GM21526 (cell line): ENCODE measurements around the gene ZNF512B.
A peak's percentile ranks its signal among the peaks of the same experiment; 100 is the strongest.
"Not testable (repeated sequence)": the region's sequence is repeated elsewhere in the genome, so short reads cannot be mapped to it uniquely, and the experiment has no call there.

ENCODE experiments used
- ATAC-seq: cut with Tn5 transposase; IDR thresholded peaks from one replicate; pipeline ENCODE4 v1.9.1; 2021; ENCODE audit warnings: moderate library complexity; ENCODE audit not compliant: unreplicated experiment, low FRiP score

ZNF512B gene

DNA sequence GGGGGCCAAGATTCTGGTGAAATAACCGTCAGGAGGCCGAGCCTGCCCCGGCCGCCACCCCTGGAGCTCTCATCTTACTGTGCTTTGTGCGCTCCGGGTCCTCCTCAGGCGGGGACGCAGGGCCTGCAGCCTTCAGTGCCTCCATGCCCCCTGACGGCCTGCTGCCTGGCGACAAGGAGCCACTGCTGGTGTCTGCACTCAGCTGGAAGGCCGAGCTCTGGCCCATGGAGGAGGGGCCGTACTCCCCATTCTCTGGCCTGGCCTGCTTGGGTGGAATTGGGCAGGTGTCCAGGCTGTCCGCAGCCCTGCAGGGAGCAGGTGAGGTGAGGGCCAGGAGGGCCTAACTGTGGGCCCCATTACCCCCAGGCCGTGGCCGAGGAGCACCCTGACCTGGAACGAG, 5.3 kb downstream of the ZNF512B start:
- ATAC-seq: no peak

- ATAC-seq: no peak
Measured at GRCh38 chr20:63963784-63964301, 5.9 kb downstream of the ZNF512B start.

- no peak for ATAC-seq
Measured at GRCh38 chr20:63963348-63963741, 6.4 kb downstream of the ZNF512B start.

DNA sequence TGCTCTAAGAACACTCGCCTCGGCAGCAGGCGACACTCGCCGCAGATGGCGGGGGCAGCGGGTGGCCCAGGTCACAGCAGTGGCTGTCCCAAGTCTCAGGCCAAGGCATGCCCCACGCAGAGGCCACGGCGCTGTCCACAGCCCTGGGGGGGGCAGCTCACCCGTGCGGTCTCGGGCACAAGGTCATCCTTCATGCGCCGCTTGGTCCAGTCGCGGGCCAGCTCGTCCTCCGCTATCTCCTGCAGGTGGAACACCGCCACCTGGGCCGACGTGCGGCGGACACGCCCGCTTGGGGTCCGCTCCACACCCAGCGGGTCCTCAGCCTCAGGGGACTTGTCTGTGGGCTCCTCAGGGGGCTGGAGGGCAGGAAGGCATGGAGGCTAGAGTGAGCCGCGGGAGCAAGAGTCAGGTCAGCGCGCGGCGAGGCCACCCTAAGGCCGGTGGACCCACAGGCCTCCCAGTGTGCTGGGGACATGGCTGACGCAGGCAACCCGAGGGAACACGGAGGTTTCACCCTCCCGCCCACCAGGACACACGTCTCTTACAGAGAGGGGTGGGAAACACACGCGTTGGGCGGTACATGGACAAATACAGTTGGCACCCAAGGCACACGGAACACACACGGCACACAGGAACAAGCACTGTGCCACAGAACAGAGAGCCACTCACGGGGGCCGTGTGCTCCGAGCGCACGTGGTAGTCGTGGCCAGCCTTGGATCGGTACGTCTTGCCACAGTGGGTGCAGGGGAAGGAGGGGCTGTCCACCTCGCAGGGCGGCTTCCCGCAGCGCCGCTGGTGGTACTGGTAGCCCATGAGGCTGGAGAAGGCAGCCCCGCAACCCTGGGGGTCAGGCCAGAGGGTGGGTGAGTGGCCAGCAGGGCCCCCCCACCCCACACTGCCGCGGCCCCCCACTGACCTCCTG, 7.0 kb downstream of the ZNF512B start:
- no peak for ATAC-seq

DNA sequence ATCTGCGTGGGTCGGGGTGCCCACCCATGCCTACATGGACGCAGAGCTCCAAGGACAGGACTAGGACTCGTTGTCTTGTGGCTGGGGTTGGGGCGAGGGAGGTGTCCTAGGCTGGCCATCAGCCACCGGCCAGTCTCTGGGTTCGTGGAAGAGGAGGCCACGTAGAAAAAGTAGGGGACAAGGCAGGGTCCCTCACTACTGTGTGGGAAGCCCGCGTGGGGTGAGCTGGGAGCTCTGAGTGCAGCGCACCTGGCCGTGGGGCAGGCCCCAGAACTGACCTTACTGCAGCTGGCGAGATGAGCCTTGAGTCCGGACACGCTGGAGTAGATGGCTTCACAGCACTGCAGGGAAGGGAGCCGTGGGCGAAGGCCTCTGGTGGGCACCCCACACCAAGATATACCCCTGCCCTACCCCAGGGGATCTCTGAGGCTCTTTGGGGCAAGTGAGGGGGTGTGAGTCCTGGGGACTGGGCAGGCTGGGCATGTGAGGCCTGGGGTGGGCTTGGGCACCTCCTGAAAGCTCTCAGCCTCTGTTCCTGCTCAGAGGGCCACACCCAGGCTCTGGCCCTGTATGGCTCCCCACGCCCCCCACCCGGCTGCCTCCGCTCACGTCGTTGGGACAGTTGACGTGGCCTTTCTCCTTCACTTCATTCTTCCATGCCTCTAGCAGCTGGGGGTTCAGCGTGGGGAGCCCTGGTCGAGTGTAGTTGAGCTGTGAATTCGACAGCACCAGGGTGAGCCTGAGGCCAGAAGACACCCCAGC, 7.9 kb downstream of the ZNF512B start:
- no peak for ATAC-seq

DNA sequence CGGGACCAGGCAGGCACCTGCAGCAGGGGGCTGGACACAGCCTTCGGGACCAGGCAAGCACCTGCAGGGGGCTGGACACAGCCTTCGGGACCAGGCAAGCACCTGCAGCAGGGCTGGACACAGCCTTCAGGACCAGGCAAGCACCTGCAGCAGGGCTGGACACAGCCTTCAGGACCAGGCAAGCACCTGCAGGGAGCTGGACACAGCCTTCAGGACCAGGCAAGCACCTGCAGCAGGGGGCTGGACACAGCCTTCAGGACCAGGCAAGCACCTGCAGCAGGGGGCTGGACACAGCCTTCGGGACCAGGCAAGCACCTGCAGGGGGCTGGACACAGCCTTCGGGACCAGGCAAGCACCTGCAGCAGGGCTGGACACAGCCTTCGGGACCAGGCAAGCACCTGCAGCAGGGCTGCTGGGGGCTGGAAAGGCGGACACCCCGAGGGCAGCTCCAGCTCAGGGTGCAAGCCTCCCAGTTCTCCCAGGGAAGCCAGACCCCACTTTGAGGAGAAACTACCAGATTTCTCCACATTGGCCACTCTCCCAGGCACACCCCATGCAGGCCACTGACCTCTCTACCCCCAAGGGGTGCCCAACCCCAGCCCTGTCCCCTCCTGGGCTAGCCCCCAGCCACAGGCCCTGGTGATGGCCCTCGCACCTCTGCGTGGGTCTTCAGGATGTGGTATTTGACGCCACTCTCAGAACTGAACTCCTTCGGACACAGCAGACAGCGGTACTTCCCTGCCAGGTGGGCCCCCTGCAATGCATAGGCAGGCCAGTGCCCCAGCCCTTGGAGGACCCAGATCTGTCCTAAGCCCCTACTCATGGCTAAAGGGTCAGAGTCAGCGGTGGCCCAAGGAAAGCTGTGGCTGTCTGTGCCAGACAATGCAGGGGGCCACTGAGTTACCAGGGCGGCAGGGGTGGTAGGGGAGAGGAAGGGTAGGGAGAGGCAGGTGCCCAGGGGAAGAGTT, 8.8 kb downstream of the ZNF512B start:
- ATAC-seq: not testable (repeated sequence)

DNA sequence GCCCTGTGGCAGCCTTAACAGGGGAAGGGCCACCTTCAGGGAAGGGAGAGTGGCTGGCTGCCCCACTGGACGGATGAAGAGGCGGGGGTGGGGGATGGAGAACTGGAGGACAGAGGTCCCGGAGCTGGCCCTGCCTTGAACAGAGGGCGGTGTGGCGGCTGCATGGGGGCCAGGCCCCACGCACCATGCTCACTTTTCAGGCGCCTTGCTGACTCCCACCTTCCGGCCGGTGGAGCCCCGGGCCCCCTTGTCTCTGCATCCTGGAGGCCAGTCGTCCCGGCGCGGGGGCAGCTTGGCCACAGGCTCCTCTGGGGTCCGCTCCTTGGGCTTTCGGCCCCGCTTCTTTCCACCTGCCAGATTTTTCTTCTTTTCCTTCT, 10.0 kb downstream of the ZNF512B start:
- ATAC-seq: no peak

GRCh38 chr20:63958964-63959698, 10.6 kb downstream of the ZNF512B start:
- no peak for ATAC-seq

DNA sequence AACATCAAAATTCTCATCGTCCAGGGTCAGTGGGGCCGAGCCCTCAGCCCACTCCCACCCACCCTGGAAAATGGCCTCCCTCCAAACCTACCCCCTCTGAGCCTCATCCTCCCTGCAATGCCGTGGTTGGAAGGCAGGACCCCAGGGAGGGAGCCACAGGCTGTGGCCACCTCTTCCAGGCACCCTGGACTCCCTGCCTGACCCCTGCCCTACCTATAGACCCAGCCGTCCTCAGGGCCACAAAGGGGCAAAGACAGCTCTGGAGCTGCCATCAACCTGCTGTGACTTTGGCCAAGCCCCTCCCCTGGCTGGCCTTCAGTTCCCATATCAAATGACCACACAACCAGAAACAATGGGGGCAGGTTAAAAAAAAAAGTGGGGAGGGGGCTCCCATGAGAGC, 11.3 kb downstream of the ZNF512B start:
- ATAC-seq: no peak

DNA sequence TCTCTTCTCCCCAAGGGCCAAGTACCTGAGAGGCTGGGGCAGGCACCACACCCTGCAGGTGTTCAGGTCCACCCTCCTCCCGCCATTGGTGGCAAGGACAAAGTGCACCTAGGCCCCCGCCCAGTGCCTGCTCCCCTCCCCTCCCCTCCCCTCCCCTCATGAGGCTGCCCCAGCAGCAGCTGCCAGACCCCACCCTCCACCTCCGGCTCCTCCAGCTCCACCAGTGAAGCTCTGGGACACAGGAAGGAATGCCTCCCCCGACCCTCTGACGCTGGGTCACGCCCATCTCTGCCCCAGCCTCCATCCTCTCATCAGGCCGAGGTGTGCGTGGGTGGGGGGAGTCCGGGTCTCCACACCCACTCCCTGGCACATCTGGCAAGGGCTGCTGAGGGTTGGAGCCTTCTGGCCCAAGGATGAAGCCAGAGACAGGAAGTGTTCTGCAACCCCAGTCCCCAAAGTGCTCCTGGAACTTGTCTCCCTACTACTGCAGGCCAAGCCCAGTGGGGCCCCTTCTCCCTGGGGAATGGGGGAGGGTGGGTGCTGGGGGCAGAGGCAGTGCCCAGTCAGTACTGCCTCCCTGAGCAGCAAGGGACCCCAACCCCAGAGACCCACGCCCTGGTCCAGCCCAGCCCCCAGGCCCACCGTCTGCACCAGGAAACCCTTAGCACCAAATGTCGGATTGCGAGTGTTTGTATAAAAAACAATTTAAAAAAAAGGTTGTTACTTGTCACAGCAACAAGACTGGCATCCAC, 11.9 kb downstream of the ZNF512B start:
- ATAC-seq: no peak

- no peak for ATAC-seq
Measured at GRCh38 chr20:63957004-63957689, 12.6 kb downstream of the ZNF512B start.

- no peak for ATAC-seq
Measured at GRCh38 chr20:63956664-63957003, 13.1 kb downstream of the ZNF512B start.

DNA sequence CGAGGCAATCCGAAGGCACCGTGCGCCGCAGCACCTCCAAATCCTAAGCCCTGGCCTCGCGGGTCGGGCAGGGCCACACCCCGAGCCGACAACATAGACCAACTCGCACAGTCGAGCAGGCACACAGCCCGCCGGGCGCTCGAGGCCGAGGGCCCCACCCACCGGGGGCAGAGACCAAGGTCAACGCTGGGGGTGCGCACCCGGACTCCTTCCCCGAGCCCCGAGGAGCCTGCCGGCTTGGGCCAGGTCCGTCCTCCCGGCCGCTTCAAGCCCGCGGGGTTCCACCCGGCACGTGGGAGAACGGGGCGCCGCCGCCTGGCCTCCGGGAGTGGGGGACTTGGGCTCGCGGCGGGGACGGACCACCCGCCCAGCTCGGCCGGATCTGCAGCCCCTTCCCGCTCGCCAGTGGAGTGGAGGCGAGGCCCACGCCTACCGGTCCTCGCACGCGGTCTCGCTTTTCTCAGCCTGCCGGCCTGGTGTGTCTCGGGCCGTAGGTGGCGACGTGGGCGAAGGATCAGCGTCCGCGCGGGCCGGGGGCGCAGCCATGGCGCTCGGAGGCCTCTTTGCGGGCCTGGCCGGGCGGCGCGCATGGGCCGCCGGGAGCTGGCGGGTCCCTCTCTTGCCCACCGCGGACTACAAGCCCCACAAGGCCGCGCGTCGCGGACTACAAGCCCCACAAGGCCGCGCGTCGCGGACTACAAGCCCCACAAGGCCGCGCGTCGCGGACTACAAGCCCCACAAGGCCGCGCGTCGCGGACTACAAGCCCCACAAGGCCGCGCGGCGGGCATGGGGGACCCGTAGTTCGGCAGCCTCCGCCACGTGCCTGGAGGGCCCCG, 13.7 kb downstream of the ZNF512B start, which contains the start of gene UCKL1:
Gene UCKL1, minus strand, starts transcription at position 590 of the 837 bp plus-strand sequence. Its CDS starts 44 bp downstream, at position 546.
- ATAC-seq: peak; percentile 51

- ATAC-seq: peak; percentile 10
Measured at GRCh38 chr20:63955281-63955826, 14.4 kb downstream of the ZNF512B start.

DNA sequence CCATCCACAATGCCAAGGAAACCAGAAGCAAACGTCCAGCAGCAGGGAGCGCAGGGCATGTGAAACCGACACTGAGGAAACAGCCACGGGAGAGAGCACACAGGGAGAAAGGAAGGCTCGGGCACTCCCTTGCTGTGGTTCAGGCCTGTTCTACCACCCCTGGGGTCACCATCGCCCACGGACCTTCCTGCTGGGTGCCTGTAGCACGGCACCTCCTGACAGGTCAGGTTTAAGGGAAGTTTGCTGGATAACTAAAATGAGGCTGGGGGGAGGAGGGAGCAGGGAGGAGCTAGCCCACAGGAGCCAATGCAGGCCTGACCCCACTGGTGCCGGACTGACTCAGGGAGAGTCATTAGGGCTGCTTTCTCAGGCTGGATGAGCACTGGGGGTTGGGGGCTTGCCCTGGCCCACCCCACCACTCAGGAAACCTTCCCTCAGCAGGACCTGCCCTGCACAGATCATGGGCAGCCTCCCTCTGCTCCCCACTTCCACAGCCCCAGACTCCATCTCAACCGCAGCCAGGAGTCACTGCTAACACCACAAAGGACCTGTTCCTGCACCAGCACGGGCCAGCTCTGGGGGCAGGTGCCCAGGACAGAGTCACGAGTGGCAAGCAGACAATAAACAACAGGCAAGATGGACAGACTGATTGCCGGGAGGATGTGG, 15.8 kb downstream of the ZNF512B start:
- ATAC-seq: no peak

GRCh38 chr20:63952769-63953168, 17.0 kb downstream of the ZNF512B start:
- no peak for ATAC-seq

- no peak for ATAC-seq
Measured at GRCh38 chr20:63952210-63952535, 17.6 kb downstream of the ZNF512B start.
